AG09309 (cell line): ENCODE measurements around the gene HK2.

Experiments used
- DNase-seq: peaks from one replicate; pipeline ENCODE4 v3.0.0-alpha.2; 2010; ENCODE audit warnings: low read depth
- H3K4me3 ChIP-seq: 2 replicates; pipeline ENCODE4 v1.5.1; 2011; ENCODE audit warnings: mild to moderate bottlenecking, low read depth, low read length, moderate library complexity; ENCODE audit not compliant: control insufficient read depth
- TF ChIP-seq, protein P1 (sequence below): IDR thresholded peaks from 2 replicates; pipeline ENCODE4 v1.5.1; 2011; ENCODE audit warnings: mild to moderate bottlenecking, low read depth, low read length, inconsistent platforms; ENCODE audit not compliant: insufficient read depth, control insufficient read depth; ENCODE audit errors: missing control alignments

HK2 gene

DNA sequence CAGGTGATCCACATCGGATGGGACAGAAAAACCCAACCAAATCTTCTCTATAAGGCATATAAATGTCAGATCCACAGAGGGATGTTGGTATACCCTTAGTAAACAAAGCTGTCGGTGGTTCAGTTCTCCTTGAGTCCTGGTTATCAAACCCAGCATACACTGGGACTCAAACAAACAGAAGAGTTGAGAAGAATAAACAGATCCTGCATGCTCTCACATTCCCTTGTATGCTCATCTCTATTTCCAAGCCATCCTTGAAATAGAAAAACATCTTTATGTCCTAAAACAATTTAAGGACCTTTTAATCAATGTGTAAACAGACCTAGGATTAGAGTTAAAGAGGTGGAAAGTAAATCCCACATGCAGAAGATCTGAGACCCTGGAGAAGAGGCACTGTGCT is 19.8 kb upstream of the HK2 start:
- no peak overlapping the region for H3K4me3 ChIP-seq
- no peak for DNase-seq
- TF ChIP-seq, protein P1, sequence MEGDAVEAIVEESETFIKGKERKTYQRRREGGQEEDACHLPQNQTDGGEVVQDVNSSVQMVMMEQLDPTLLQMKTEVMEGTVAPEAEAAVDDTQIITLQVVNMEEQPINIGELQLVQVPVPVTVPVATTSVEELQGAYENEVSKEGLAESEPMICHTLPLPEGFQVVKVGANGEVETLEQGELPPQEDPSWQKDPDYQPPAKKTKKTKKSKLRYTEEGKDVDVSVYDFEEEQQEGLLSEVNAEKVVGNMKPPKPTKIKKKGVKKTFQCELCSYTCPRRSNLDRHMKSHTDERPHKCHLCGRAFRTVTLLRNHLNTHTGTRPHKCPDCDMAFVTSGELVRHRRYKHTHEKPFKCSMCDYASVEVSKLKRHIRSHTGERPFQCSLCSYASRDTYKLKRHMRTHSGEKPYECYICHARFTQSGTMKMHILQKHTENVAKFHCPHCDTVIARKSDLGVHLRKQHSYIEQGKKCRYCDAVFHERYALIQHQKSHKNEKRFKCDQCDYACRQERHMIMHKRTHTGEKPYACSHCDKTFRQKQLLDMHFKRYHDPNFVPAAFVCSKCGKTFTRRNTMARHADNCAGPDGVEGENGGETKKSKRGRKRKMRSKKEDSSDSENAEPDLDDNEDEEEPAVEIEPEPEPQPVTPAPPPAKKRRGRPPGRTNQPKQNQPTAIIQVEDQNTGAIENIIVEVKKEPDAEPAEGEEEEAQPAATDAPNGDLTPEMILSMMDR: no peak

DNA sequence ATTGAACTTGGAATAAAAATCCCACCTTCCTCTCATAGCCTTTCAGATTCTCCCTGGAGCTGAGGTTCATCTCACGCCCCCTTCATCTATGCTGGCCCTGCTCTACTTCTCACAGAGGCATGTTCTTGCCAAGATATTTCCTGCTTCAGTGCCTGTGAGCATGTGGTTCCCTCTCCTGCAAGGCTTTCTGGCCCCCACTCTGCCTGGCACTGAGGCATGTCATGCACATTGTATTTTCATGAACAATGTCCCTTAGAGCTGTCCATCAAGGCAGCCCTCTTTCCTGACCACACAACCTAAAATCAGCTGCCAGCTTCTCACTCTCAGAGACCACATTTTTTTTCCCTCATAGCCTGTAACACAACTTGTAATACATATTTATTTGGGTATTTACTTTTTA is 18.0 kb upstream of the HK2 start:
- no peak for DNase-seq
- no peak overlapping the region for H3K4me3 ChIP-seq
- TF ChIP-seq, protein P1: no peak

DNA sequence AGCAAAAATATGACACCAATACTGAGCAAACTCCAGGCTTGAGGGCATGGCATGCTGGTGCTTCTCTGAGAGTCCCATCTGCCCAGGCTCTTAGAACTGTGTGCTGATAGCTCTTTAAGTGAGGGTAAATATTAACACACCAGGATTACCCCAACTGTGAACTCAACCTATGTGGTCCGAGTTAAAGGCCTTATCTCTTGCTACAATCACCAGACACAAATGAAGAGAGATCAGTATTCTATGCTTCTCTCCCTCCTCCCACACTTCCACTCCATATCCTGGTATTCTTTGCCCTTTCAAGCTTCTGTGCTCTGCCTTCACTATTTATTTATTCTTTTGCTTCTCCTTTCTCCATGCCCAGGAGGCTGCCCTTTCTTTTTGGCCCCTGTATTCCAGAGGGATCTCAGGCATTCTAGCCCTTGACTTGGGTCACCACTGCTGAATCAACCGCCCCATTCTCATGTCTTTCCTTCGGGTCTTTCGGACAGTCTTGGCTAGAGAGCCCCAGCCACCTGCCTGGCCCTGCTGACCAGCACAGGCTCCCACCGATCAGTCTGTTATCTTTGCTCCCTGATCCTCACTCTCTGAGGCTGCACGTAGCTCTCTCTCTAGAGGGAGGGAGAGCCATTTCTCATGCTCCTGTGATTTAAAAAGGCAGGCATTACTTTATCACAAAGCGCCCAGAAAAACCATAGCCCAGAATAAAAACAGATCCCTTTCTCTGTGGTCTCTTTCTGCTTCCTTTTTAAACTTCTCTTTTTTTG is 17.2 kb upstream of the HK2 start:
- no peak overlapping the region for H3K4me3 ChIP-seq
- no peak for DNase-seq
- TF ChIP-seq, protein P1: no peak

DNA sequence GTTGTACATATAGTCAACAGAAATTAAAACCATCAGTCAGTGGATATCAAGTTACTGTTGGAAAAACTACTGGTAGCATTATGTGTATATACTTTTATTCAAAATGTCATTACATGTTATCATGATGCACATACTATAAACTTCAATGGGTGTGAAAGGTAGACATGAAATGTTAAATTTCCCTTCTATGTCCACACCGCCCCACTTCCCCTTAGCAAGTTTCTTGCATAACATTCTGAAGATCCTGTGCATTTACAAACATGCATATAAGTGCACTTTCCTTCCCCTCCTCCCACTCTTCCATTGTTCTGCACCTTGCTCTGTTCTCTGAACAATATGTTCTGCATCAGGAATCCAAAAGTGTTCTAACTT is 16.6 kb upstream of the HK2 start:
- DNase-seq: no peak
- H3K4me3 ChIP-seq: no peak overlapping the region
- TF ChIP-seq, protein P1: no peak

DNA sequence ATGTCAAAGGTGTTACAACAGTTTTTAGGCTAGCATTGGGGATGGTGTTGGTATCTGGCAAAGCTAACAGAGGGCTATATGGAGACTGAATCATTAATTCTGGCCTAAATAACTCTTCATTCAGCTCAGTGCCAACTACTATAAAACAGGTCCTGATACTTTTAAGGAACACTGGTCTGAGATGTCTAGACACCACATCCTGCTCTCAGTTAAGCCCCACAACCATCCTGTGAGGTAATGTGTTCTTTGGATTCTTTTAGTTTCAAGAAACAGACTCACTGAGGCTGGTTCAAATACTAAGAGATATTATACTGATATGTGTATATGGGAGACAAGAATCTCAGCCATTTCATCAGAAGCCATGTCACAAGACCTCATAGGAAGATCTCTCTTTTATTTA is 14.2 kb upstream of the HK2 start:
- DNase-seq: no peak
- TF ChIP-seq, protein P1: no peak
- no peak overlapping the region for H3K4me3 ChIP-seq

DNA sequence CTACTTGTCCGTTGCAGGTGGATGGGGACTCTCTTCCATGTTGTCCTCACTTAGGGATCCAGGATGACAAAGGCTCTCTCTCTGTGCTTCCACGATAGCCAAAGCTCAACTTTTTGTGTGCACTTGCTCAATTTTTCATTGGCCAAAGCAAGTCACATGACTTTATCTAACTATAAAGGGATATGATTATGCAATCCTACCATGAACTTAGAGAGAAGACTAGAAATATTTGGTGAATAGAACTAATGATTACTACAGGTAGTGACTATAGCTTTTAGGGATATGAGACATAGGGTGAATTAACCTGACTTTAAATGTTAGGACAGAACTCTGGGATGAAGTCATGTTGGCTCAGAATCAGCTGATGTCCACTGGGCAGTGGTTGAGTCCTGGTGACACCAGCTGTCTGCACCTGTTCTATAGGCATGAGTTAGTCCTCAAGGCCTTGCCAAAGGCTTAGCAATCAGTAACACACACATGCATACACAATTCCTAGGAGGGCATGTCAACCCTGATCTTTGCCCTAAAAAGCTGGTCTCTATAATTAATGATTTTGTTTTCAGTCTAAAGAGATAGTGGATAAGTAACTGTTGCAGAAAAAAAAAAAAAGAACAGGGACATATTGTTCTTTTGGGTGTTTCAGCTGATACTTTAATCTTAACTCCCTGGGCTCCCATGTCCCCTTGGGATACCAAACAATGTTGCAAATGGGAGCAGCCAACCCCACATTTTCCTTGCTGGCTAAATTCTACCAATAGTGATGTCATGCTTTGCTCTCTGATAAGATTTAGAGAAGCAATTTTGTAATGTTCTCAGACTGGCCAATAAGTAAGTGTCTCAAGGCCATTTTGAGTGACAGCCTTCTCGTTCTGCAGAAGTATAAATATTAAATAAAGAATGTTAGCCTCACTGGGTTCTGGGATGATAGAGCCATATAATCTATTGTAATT is 12.5 kb upstream of the HK2 start:
- TF ChIP-seq, protein P1: no peak
- no peak for DNase-seq
- no peak overlapping the region for H3K4me3 ChIP-seq
